ENCODE data around the gene STMN3.

DNA sequence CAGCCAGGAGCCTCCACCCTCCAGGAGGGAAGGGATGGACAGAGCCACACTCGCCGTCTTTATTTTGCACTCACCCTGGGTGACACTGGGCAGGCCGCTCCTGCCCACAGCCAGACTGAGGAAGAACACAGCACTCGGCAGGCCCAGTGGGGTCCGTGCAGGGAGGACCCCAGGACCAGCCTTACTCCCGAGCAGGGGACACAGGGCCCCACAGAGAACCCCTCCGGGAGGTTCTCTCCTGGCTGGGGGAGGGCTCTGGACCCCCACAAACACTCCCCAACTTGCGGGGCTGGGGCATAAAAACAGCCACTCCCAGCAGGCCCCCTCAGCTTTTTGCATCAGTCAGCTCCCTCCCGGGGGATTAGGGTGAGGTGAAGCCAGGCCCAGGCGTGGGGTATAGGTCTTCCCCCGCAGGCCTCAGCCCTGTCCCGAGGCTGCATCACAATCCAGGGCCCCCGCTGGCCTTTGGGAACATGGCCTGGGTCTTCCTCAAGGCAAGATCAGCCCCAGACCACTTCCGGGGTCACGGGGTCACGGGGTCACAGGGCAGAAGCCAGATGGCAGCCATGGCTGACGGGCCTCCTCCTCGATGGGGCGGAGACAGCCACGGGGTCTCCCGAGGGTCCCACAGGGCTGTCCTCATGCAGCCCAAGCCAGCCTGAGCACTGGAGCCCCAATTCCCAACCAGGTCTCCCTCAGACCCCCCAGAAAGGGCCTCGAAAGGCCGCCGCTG, 46.4 kb upstream of the STMN3 start:
- TF ChIP-seq, protein P1, sequence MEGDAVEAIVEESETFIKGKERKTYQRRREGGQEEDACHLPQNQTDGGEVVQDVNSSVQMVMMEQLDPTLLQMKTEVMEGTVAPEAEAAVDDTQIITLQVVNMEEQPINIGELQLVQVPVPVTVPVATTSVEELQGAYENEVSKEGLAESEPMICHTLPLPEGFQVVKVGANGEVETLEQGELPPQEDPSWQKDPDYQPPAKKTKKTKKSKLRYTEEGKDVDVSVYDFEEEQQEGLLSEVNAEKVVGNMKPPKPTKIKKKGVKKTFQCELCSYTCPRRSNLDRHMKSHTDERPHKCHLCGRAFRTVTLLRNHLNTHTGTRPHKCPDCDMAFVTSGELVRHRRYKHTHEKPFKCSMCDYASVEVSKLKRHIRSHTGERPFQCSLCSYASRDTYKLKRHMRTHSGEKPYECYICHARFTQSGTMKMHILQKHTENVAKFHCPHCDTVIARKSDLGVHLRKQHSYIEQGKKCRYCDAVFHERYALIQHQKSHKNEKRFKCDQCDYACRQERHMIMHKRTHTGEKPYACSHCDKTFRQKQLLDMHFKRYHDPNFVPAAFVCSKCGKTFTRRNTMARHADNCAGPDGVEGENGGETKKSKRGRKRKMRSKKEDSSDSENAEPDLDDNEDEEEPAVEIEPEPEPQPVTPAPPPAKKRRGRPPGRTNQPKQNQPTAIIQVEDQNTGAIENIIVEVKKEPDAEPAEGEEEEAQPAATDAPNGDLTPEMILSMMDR (IDR thresholded peaks at IDR 0.05), result no peak
- no peak for TF ChIP-seq POLR2A (IDR thresholded peaks at IDR 0.05)
